Measurements from ENCODE around the gene BIRC2.
"Not testable (repeated sequence)": the region's sequence is repeated elsewhere in the genome, so short reads cannot be mapped to it uniquely, and the experiment has no call there.

Gene BIRC2

DNA sequence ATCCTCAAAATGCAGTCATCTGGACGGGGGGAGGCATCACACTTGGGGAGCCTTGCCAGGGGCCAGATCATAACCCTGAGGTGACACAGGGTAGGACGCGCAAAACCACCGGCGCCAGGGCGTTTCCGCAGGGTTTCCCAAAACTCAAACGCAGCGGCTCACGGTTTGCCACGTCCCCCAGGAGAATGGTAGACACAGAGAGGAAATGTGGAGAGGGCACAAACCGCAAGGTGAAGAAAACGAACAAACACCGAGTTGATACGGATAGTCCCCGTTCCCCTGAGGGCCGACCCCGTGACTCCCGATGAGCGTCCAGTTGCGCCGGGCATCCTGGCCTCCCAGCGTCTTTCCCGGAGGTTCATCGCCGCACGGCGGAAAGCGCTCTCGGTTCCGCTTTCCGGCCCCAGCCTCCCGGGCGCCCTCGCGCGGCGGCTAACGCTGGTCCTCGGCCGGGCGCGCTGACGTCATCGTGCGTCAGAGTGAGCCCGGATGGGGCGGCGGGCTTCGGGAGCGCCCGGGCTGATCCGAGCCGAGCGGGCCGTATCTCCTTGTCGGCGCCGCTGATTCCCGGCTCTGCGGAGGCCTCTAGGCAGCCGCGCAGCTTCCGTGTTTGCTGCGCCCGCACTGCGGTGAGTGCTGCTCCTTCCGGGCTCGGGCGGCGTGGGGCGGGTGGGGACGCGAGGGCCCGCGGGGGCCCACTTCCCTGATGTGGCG lies at the start of gene BIRC2:
TSS of gene BIRC2 (plus strand) at position 467 of the 714 bp plus-strand sequence. CDS start 2,641 bp downstream, outside the sequence.
- in situ Hi-C loops (cut with HindIII; ENCODE audit: low sequenced_read_pairs) = no loop called here

DNA sequence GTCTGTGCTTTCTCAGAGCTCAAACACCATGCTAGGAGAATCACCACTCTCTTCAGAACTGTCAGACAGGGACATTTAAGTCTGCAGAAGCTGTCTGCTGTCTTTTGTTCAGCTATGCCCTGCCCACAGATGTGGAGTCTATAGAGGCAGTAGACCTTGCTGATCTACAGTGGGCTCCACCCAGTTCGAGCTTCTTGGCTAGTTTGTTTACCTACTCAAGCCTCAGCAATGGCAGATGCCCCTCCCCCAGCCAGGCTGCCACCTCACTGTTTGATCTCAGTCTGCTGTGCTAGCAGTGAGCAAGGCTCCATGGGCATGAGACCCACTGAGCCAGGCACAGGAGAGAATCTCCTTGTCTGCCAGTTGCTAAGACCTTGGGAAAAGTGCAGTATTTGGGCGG lies 46.2 kb upstream of the BIRC2 start:
- in situ Hi-C loops (cut with HindIII; ENCODE audit: low sequenced_read_pairs) = not testable (repeated sequence)

GRCh38 chr11:102302241-102302640 lies 44.8 kb upstream of the BIRC2 start:
- in situ Hi-C loops (cut with HindIII; ENCODE audit: low sequenced_read_pairs) = no loop called here

DNA sequence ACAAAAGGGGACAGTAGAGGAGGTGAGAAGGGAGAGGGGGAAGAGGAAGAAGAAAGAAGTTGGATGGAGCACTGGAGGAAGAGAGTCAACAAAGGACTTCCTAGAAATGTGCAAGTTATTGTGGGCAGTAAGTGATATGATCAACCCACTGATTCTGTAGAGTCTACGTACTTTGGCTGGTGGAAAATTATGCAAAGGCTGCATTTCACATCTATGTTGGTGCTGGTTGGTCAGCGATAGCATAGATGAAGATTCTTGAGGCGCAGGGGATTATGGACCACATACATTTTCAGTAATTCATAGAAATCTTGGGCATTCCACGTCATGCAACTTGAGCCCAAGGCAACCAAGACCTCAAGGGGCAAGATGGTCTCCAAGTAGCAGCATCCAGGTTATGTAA lies 42.3 kb upstream of the BIRC2 start:
- in situ Hi-C loops (cut with HindIII; ENCODE audit: low sequenced_read_pairs) = no loop called here

DNA sequence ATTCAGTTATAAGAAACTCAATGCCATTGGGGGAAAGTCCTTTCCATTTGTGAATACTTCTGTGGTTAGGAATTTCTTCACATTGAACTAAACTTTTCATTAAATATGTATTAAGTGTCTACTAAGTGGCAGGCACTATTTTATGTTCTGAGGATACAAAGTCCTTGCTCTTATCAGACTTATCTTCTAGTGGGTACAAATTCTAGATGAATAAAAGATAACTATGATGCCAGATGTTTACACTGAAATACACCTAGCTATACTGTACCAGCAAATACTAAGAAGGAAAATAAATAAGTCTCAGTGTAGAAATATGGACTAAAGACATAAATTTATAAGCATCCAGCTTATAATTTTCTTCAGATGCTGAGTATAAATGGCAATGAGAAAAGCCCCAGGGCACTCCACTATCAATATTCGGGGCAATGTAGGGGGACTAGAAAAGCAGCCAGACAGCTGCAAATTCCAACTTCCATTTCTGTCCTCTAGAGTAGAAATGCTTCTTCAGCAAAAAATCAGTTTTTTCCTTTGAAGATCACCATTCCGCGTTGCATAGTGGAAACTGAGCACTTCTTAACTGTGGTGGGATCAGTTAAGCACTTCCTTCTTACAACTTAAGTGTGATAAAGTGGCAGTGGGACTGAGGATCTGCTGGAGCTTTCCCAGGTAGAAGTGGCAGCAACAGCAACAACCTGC lies 41.5 kb upstream of the BIRC2 start:
- in situ Hi-C loops (cut with HindIII; ENCODE audit: low sequenced_read_pairs) = no loop called here

DNA sequence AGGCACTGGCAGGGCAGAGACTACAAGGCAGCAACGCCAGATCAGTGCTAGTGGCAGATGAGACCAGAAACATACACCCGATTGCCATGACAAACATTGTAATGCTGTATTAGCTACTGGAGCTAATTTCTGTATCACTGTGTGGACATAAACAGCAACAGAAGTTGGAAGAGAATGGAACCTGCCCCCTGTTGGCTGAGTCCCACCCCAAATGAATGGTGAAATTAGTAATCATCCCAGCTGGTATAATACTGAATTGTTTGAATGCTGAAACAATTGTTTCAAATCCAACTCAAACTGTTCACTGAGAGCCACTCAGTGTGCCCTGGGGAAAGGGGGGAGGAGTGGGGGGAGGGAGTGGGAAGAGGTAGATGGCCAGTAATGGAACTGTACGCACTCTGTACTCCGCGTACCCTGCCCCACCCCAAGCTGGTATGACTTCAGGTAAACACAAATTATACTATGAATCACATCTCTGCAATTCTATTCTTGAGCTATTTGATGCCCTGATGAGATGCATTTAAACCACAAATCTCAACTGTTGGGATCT lies 40.9 kb upstream of the BIRC2 start:
- in situ Hi-C loops (cut with HindIII; ENCODE audit: low sequenced_read_pairs) = no loop called here

DNA sequence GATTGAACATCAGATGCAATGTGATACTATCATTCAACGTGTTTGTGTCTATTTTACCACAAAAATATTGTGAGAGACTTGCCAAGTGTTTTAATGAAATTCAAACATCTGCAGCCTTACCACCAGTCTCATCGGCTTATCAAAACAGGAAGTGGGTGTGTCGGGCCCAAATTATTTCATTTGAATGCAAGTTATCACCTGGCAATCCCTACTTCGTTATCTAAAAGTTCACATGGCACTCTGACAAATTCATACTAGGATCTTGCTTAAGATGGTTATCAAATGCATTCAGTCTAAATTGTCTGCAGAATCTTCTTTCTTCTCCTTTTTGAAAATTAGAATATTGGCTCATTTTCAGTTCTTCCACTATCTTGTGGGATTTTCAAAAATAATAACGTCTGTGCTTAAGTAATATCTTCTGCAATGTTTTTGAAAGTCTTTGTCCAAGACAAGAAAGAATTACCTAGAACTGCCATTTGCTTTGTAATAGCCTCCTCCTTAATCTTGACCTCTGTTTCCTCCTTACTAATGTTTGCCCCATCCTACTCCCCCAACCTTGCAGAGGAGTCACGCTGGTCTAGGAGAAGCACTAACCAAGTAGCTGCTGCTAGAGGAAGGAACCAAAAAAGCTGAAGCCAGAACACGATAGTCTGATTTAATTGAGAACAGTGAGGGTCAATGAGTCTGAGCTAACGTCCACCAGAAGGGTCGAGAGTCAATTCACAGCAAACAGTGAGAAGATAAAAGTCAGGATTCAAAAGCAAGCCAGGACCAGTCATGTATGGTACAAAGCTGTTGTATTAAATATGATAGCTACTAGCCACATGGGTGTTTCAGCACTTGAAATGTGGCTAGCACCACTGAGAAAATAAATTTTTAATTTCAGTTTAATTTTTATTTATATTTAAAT lies 39.9 kb upstream of the BIRC2 start:
- in situ Hi-C loops (cut with HindIII; ENCODE audit: low sequenced_read_pairs) = no loop called here

DNA sequence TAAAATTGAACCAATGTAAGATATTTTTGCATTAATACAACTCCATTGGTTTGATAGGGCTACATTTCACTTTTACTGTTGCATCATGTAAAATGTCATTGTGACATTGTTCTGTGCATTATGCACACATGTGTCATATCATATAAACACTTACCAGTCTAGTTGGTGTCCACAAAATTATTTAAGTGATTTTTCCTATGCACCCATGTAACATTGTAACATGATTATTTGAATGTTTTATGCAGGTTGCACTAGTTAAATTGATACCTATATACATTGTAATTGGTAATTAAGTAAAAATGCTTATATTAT lies 39.3 kb upstream of the BIRC2 start:
- in situ Hi-C loops (cut with HindIII; ENCODE audit: low sequenced_read_pairs) = no loop called here

GRCh38 chr11:102309621-102310541 lies 37.1 kb upstream of the BIRC2 start:
- in situ Hi-C loops (cut with HindIII; ENCODE audit: low sequenced_read_pairs) = no loop called here

- in situ Hi-C loops (cut with HindIII; ENCODE audit: low sequenced_read_pairs) = no loop called here
Measured at GRCh38 chr11:102312667-102313066, 34.3 kb upstream of the BIRC2 start.

DNA sequence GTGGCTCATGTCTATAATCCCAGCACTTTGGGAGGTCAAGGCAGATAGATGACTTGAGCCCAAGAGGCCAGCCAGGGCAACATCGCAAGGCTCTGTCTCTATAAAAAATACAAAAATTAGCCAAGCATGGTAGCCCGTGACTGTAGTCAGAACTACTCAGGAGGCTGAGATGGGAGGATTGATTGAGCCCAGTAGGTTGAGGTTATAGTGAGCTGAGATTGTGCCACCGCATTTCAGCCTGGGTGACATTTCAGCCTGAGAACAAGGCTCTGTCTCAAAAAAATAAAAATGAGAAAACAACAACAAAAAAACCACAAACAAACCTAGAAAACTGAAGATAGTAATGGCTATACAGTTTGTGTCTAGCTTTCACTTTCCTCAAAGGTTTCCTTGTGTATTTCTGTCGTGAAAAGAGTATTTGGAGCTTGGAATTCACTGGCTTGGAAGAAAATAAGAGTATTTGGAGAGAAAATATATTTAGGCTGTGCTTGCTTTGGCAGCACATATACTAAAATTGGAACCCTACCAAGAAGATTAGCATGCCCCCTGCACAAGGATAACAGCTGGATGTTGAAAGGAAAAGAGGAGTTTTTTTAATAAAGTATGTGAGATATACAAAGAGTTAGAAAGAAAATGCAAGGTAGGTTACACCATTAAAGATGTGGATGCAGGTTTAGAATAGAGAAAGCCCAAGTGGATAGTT lies 33.6 kb upstream of the BIRC2 start:
- in situ Hi-C loops (cut with HindIII; ENCODE audit: low sequenced_read_pairs) = no loop called here

DNA sequence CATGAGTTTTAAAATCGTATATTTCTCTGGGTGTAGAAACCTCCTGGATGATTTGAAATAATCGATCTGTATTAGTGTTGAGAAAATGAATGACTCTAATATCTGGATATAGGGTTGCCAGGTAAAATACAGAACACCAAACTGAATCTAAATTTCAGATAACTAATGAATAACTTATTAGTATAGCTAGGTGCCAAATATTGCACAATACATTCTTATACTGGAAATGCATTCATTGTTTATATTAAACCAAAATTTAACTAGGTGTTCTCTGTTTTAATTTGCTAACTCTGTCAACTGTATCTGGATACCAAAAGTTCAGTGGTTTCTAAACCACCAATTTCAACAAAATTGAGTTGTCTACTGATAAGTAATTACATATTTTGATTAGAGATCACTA lies 32.2 kb upstream of the BIRC2 start:
- in situ Hi-C loops (cut with HindIII; ENCODE audit: low sequenced_read_pairs) = no loop called here

GRCh38 chr11:102316346-102316904 lies 30.6 kb upstream of the BIRC2 start:
- in situ Hi-C loops (cut with HindIII; ENCODE audit: low sequenced_read_pairs) = no loop called here

DNA sequence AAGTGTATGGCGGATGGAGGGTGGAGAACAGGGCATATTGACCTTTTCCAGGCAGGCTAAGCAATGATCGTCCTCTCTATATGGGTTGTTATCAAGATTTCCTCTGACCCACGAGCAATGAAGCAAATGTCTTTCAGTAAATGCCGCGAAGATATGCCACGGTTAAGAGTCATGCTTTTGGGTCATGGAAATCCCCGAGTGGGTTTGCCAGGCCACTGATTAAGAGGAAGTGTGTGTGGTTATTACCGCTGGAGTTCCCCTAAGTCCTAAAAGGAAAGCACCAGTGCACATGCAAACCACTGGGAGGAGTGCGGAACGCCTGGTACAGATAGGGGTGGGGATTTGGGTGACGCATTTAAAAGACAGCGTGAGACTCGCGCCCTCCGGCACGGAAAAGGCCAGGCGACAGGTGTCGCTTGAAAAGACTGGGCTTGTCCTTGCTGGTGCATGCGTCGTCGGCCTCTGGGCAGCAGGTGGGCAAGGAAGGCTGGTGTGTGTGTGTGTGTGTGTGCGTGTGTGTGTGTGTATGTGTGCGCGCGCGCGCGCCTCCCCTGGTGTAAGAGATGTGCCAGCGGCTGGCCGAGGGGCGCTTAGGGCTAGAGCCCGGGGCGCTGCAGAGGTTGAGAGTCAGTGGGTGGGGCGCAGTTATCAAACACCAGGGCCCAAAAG lies 29.8 kb upstream of the BIRC2 start, which contains the start of gene BIRC3:
TSS of gene BIRC3 (plus strand) at position 386 of the 669 bp plus-strand sequence. CDS start 7,026 bp downstream, outside the sequence.
- in situ Hi-C loops (cut with HindIII; ENCODE audit: low sequenced_read_pairs) = no loop called here

DNA sequence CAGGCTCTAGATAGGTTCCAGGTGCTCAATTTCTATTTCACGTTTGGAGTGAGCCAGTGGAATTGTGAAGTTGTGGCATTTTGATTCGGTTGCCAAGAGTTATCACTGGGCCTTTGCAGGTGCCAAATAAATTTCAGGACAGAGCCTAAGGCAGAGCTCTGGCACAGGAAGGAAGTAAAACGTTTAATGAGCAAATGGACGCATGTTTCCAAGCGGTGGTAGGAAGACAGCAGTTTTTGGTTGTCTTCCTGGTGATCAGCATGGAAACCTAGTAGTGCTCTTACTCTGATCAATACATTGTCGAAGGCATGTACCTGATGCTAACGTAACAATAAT lies 29.3 kb upstream of the BIRC2 start:
- in situ Hi-C loops (cut with HindIII; ENCODE audit: low sequenced_read_pairs) = no loop called here

GRCh38 chr11:102318469-102318868 lies 28.5 kb upstream of the BIRC2 start:
- in situ Hi-C loops (cut with HindIII; ENCODE audit: low sequenced_read_pairs) = no loop called here

DNA sequence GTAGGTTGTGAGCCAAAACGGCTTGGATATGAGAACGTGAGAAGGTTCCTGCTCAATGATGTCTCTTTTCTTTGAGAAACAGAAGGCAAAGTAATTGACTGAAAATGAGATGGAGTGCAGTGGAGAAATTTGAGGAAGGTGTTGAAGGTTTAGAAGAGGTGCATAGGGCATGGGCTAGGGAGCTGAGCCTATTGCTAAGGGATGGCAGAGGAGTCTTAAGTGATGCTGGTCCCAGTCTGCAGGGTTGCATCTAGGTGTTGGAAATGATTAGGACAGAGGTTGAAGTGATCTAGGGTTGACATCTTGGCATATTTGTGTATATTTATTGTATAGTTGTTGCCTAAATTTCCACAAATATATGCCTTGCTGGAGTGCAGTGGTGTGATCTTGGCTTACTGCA lies 27.5 kb upstream of the BIRC2 start:
- in situ Hi-C loops (cut with HindIII; ENCODE audit: low sequenced_read_pairs) = no loop called here

GRCh38 chr11:102320188-102320587 lies 26.8 kb upstream of the BIRC2 start:
- in situ Hi-C loops (cut with HindIII; ENCODE audit: low sequenced_read_pairs) = loop anchor here (5.0 kb wide), 1 partner anchor 53 kb away; no protein-coding TSS in a partner anchor

DNA sequence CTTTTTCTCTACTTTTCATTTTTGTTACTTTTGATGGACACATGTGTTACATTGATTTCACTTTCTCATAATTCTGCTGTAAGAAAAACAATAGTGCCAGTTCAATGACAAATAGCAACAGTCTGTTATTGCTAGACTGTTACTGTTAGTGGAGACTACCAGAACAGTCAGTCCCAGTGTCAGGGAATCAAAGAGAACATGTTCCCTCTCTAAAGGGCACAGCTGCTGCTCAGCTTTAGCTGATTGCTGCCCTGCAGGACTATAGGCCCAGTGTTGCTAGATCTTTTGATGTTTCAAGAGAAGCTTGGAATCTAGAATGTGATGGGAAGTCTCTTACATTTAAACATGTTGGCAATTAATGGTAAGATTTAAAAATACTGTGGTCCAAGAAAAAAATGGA lies 26.3 kb upstream of the BIRC2 start:
- in situ Hi-C loops (cut with HindIII; ENCODE audit: low sequenced_read_pairs) = loop anchor here (5.0 kb wide), 1 partner anchor 53 kb away; no protein-coding TSS in a partner anchor
